ENCODE results near the gene CA10. TPM values are rescaled to one million over a fixed set of nuclear protein-coding genes. Genes with fewer than 3 reads are reported as not detected.

CA10 gene
- total and polyA plus RNA-seq, 9 of the 15 experiments (the other 6 are each of a cell fraction or from before 2014, with no cell fraction given): not detected

DNA sequence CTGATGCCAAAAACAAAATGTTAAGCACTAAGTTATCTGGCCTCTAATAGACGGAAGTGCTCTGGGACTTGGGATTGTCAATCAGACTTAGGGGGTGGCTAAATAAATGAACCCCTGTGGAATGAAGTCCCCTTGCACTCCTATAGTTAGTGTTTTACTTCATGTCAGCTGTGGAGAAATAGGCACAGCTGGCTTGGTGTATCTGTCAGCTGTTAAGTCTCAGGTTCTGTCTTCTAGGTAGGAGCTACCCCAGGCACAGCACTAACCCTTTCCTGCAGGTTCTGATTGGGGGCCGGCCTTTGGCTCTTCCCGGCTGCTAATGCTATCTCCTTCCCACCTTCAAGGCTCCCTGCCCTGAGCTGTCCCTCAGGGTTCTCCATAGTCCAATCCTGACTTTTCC, 487.6 kb downstream of the CA10 start:
- no peak overlapping the region for H2AFZ ChIP-seq (ENCODE audit: low read depth, low read length)
- ChIA-PET POLR2A (no interaction called here), CTCF (ENCODE audit: low intra/inter-chr PET ratio) (no interaction called here)
- H3K36me3 ChIP-seq (ENCODE audit: control insufficient read depth, insufficient read depth, low read length): no peaks in the 10 kb centered on the region
- ATAC-seq (no peak), DNase-seq (ENCODE audit: extremely low read depth in 1 of 4, low spot score in 3 of 4) (no peak), FAIRE-seq (no peak)
- TF ChIP-seq ZNF583 (CRISPR knock-in tag; IDR thresholded peaks at IDR 0.05) (no peak), GTF2F1 (IDR thresholded peaks at IDR 0.05; ENCODE audit: low read depth, low read length) (no peak), SRSF3 (IDR thresholded peaks at IDR 0.05; ENCODE audit: insufficient read depth, low read length) (no peak), KDM4B (IDR thresholded peaks at IDR 0.05; ENCODE audit: borderline replicate concordance in 2 of 2, low read depth in 1 of 2) (no peak), PYGO2 (tag; IDR thresholded peaks at IDR 0.05) (no peak), NCOA1 (IDR thresholded peaks at IDR 0.05; ENCODE audit: low read depth) (no peak)
- TF ChIP-seq, protein P1, sequence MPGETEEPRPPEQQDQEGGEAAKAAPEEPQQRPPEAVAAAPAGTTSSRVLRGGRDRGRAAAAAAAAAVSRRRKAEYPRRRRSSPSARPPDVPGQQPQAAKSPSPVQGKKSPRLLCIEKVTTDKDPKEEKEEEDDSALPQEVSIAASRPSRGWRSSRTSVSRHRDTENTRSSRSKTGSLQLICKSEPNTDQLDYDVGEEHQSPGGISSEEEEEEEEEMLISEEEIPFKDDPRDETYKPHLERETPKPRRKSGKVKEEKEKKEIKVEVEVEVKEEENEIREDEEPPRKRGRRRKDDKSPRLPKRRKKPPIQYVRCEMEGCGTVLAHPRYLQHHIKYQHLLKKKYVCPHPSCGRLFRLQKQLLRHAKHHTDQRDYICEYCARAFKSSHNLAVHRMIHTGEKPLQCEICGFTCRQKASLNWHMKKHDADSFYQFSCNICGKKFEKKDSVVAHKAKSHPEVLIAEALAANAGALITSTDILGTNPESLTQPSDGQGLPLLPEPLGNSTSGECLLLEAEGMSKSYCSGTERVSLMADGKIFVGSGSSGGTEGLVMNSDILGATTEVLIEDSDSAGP (CRISPR knock-in tag; IDR thresholded peaks at IDR 0.05): no peak
- TF ChIP-seq, protein P2, sequence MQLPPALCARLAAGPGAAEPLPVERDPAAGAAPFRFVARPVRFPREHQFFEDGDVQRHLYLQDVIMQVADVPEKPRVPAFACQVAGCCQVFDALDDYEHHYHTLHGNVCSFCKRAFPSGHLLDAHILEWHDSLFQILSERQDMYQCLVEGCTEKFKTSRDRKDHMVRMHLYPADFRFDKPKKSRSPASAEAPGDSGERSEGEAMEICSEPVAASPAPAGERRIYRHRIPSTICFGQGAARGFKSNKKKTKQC (CRISPR knock-in tag; IDR thresholded peaks at IDR 0.05): no peak
- no peaks in the 10 kb centered on the region for H3K27me3 ChIP-seq (ENCODE audit: control insufficient read depth in 2 of 2, insufficient read depth in 2 of 2, low read length in 2 of 2)
- no peak overlapping the region for H3K27ac ChIP-seq (ENCODE audit: extremely low read depth, low read depth, low read length)
- H3K79me2 ChIP-seq (ENCODE audit: control insufficient read depth, insufficient read depth, low read length): no peaks in the 10 kb centered on the region
- H3K9me3 ChIP-seq (replicated peaks; ENCODE audit: control insufficient read depth, insufficient read depth, low read depth, low read length): no peaks in the 10 kb centered on the region
- intact Hi-C loops (cut with micrococcal nuclease): no loop called here
- BruUV-seq (replicated peaks): no TSS peak
- in situ Hi-C loops (cut with MboI): no loop called here
- H3K9ac ChIP-seq (ENCODE audit: insufficient read depth in 1 of 2, low read depth in 2 of 2, low read length in 2 of 2): no peak overlapping the region
- no peak overlapping the region for H3K4me2 ChIP-seq (ENCODE audit: insufficient read depth, low read length)
- H3K4me1 ChIP-seq (replicated peaks in 1 of 2; ENCODE audit: control insufficient read depth in 2 of 2, insufficient read depth in 2 of 2, low read length in 2 of 2): no peaks in the 10 kb centered on the region
- no peaks in the 10 kb centered on the region for H4K20me1 ChIP-seq (replicated peaks; ENCODE audit: control insufficient read depth, insufficient read depth, low read length)
- WGBS (ENCODE audit: insufficient coverage, low coverage, missing lambda C conversion rate): 0% methylated on average over 3 of the region's 3 CpGs
- no peaks in the 10 kb centered on the region for H3K9me1 ChIP-seq (ENCODE audit: control insufficient read depth, insufficient read depth, low read length)
- H3K4me3 ChIP-seq: no peak overlapping the region

Measured in K562 (cell line).